ENCODE data around the gene SEPTIN2.
"Not testable (repeated sequence)": the region's sequence is repeated elsewhere in the genome, so short reads cannot be mapped to it uniquely, and the experiment has no call there.

SEPTIN2 gene

DNA sequence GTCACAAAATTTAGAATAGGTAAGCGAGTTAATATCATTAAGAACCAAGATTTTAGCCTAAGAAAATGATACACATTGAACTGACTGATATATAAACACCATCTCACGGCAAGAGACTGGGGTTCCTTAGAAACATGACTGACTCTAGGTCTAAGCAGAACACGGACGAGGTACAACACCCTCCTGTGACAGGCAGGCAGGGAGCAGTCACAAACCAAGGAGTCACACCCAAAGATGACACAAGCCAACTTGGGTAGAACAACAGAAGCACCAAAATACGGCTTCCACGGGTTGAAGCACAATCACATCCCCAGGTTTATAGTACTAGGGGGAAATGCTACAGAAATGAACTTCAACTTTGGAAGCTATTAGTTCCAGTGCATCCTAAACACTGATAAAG, 24.6 kb upstream of the SEPTIN2 start:
- peaks cover 1% of the 10 kb centered on the region for H3K9me3 Mint-ChIP-seq
- no peak overlapping the region for H3K4me3 Mint-ChIP-seq

DNA sequence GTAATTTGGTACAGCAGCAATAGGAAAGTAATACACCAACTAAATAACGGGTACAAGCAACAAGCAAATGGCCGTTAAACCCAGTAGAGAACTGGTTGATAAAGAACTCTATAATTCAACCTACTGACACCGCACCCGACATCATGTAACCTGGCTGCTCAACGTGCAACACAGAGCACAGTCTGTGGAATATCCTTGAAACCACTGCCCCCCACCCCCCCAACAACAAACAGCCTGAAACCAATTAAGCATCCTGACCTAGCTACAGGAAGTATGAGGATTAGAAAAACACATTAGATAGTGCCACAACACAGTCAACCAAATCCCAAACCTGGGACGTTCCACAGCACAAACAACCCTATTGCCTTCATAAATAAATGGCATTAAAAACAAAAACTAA, 23.7 kb upstream of the SEPTIN2 start:
- Mint-ChIP-seq H3K27me3 (ENCODE audit: low read depth, poor library complexity) (no peaks in the 10 kb centered on the region), H3K4me1 (peaks cover 15% of the 10 kb centered on the region), H3K9me3 (peaks cover 5% of the 10 kb centered on the region), H3K4me3 (no peak overlapping the region), H3K27ac (no peak overlapping the region), H3K36me3 (ENCODE audit: low read depth) (peaks cover 27% of the 10 kb centered on the region)
- TF ChIP-seq, protein P1, sequence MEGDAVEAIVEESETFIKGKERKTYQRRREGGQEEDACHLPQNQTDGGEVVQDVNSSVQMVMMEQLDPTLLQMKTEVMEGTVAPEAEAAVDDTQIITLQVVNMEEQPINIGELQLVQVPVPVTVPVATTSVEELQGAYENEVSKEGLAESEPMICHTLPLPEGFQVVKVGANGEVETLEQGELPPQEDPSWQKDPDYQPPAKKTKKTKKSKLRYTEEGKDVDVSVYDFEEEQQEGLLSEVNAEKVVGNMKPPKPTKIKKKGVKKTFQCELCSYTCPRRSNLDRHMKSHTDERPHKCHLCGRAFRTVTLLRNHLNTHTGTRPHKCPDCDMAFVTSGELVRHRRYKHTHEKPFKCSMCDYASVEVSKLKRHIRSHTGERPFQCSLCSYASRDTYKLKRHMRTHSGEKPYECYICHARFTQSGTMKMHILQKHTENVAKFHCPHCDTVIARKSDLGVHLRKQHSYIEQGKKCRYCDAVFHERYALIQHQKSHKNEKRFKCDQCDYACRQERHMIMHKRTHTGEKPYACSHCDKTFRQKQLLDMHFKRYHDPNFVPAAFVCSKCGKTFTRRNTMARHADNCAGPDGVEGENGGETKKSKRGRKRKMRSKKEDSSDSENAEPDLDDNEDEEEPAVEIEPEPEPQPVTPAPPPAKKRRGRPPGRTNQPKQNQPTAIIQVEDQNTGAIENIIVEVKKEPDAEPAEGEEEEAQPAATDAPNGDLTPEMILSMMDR (IDR thresholded peaks at IDR 0.05): no peak
- no peak for DNase-seq

More for the DNA sequence above, 24.6 kb upstream of the SEPTIN2 start:
- H3K4me1 Mint-ChIP-seq: peaks cover 18% of the 10 kb centered on the region
- TF ChIP-seq, protein P1 (IDR thresholded peaks at IDR 0.05): no peak
- no peak overlapping the region for H3K27ac Mint-ChIP-seq
- no peaks in the 10 kb centered on the region for H3K27me3 Mint-ChIP-seq (ENCODE audit: low read depth, poor library complexity)
- DNase-seq: no peak
- H3K36me3 Mint-ChIP-seq (ENCODE audit: low read depth): peaks cover 23% of the 10 kb centered on the region

DNA sequence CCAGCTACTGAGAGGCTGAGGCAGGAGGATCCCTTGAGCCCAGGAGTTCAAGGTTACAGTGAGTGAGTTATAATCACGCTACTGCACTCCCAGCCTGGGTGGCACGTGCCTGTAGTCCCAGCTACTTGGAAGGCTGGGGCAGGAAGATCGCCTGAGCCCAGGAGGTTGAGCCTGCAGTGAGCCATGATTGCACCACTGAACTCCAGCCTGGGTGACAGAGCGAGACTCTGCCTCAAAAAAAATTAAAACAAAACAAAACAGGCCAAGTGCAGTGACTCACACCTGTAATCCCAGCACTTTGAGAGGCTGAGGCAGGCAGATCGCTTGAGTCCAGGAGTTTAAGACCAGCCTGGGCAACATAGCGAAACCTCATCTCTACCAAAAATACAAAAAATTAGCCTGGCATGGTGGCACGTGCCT, 22.3 kb upstream of the SEPTIN2 start:
- not testable (repeated sequence) for H3K27ac Mint-ChIP-seq; DNase-seq; H3K9me3 Mint-ChIP-seq; H3K27me3 Mint-ChIP-seq (ENCODE audit: low read depth, poor library complexity); H3K4me3 Mint-ChIP-seq
- peaks cover 15% of the 10 kb centered on the region for H3K4me1 Mint-ChIP-seq
- peaks cover 35% of the 10 kb centered on the region for H3K36me3 Mint-ChIP-seq (ENCODE audit: low read depth)

DNA sequence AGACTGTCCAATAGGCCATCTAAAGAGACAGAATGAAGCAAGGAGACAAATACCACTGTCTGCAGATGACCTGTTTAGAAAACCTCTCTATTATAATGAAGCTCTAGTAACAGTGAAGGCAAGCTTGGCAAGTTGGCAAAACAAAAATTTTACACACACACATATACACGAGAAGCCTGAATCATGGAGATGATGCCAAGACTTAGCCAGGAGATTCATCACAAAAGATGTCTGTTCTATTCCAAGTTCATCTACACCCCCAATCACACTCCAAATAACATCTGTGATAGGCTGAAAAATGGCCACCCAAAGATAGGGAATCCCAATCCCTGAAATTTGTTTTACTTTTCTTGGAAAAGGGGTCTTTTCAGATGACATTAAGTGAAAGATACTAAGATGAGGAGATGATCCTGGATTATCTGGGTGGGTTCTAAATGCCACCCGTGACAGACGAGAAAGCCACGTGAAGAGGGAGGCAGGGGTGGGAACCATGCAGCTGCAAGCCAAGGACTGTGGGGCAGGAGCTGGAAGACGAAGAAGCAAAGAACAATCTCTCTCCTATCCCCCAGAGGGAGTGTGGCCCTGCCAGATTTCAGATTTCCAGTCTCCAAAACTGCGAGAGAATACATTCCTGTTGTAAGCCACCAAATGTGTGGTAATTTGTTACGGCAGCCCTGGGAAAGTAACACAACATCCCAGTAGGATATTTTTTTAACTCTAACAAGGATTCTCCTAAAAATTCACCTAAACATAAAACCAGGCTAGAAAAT, 20.2 kb upstream of the SEPTIN2 start:
- no peak overlapping the region for H3K4me3 Mint-ChIP-seq
- peaks cover 35% of the 10 kb centered on the region for H3K36me3 Mint-ChIP-seq (ENCODE audit: low read depth)

DNA sequence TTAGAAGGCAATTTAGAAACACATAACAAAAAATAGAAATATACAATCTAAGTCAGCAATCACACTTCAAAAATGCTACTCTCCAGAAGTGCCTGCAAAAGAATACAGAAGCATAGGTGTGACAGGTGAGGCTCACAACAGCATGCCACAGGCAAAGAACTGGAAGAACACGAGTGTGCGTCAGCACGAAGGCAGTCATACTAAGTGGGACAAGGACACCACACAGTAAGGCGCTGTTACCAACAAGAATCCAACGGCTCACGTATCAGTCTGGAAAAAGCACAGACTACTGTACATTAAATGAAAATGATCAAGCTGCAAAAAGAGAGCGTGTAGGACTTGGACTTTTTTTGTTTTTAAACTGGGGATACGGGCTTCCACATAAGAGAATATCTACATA, 19.0 kb upstream of the SEPTIN2 start:
- H3K4me1 Mint-ChIP-seq: peaks cover 13% of the 10 kb centered on the region
- TF ChIP-seq, protein P1 (IDR thresholded peaks at IDR 0.05): no peak
- no peak overlapping the region for H3K4me3 Mint-ChIP-seq
- peaks cover 35% of the 10 kb centered on the region for H3K36me3 Mint-ChIP-seq (ENCODE audit: low read depth)
- no peaks in the 10 kb centered on the region for H3K27me3 Mint-ChIP-seq (ENCODE audit: low read depth, poor library complexity)
- peaks cover 5% of the 10 kb centered on the region for H3K9me3 Mint-ChIP-seq
- DNase-seq: no peak
- no peak overlapping the region for H3K27ac Mint-ChIP-seq

More for the DNA sequence above, 20.2 kb upstream of the SEPTIN2 start:
- H3K27ac Mint-ChIP-seq: no peak overlapping the region
- H3K9me3 Mint-ChIP-seq: peaks cover 5% of the 10 kb centered on the region
- H3K27me3 Mint-ChIP-seq (ENCODE audit: low read depth, poor library complexity): no peaks in the 10 kb centered on the region
- TF ChIP-seq, protein P1 (IDR thresholded peaks at IDR 0.05): no peak
- DNase-seq: no peak
- H3K4me1 Mint-ChIP-seq: peaks cover 17% of the 10 kb centered on the region

DNA sequence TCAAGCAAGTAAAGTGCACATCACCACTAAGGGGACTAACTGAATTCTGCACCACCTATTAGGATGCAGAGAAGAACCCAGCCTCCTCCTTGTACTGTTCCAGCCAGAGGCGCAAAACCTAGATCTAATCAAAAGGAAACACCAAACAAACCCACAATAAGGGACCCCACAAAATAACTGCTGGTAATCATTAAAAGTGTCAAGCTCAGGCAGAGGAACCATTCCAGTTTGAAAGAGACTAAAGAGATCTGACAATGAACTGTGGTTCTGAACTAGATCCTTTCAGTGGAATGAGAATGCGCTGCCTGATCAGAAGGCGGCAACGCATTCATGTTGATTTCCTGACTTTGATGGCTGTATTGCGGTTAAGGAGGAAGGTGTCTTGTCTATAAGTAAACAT, 17.1 kb upstream of the SEPTIN2 start:
- no peaks in the 10 kb centered on the region for H3K27me3 Mint-ChIP-seq (ENCODE audit: low read depth, poor library complexity)
- TF ChIP-seq, protein P1 (IDR thresholded peaks at IDR 0.05): no peak
- no peak for DNase-seq
- no peak overlapping the region for H3K4me3 Mint-ChIP-seq
- H3K27ac Mint-ChIP-seq: peak overlapping the region; percentile 70
- peaks cover 5% of the 10 kb centered on the region for H3K9me3 Mint-ChIP-seq
- H3K36me3 Mint-ChIP-seq (ENCODE audit: low read depth): peaks cover 35% of the 10 kb centered on the region
- peaks cover 19% of the 10 kb centered on the region for H3K4me1 Mint-ChIP-seq
